ENCODE measurements around the gene CNGA4. TPM values are rescaled to one million over a fixed set of nuclear protein-coding genes. Genes with fewer than 3 reads are reported as not detected.
"Not testable (repeated sequence)": the region's sequence is repeated elsewhere in the genome, so short reads cannot be mapped to it uniquely, and the experiment has no call there.

CNGA4 gene
- total RNA-seq, 1 donor from 2014 or later: not detected

GRCh38 chr11:6224421-6224820 is 14.5 kb upstream of the CNGA4 start:
- no peak for DNase-seq (ENCODE audit: low read depth, low spot score)

GRCh38 chr11:6225024-6225423 is 13.9 kb upstream of the CNGA4 start:
- no peak for DNase-seq (ENCODE audit: low read depth, low spot score)

- DNase-seq (ENCODE audit: low read depth, low spot score): no peak
These were observed 13.0 kb upstream of the CNGA4 start for GRCh38 chr11:6225896-6226295.

GRCh38 chr11:6228520-6228919 is 10.4 kb upstream of the CNGA4 start:
- DNase-seq (ENCODE audit: low read depth, low spot score): no peak

GRCh38 chr11:6229911-6230310 is 9.0 kb upstream of the CNGA4 start:
- no peak for DNase-seq (ENCODE audit: low read depth, low spot score)

GRCh38 chr11:6232899-6233298 is 6.0 kb upstream of the CNGA4 start:
- no peak for DNase-seq (ENCODE audit: low read depth, low spot score)

- no peak for DNase-seq (ENCODE audit: low read depth, low spot score)
These were observed 4.9 kb upstream of the CNGA4 start for GRCh38 chr11:6233984-6234386.

GRCh38 chr11:6234387-6235107 is 4.3 kb upstream of the CNGA4 start, which contains the start of gene FHIP1B:
Gene FHIP1B (minus strand): TSS chr11:6234636. CDS start chr11:6224516, 10,120 bp downstream.
- peak; percentile 99 for DNase-seq (ENCODE audit: low read depth, low spot score)

- DNase-seq (ENCODE audit: low read depth, low spot score): no peak
These were observed 1.6 kb upstream of the CNGA4 start for GRCh38 chr11:6237266-6237665.

- no peak for DNase-seq (ENCODE audit: low read depth, low spot score)
These were observed 1.1 kb upstream of the CNGA4 start for GRCh38 chr11:6237761-6238302.

- no peak for DNase-seq (ENCODE audit: low read depth, low spot score)
These were observed 1.2 kb downstream of the CNGA4 start for GRCh38 chr11:6240139-6240538.

GRCh38 chr11:6240781-6241180 is 1.9 kb downstream of the CNGA4 start:
- no peak for DNase-seq (ENCODE audit: low read depth, low spot score)

- DNase-seq (ENCODE audit: low read depth, low spot score): no peak
These were observed 2.4 kb downstream of the CNGA4 start for GRCh38 chr11:6241316-6241715.

GRCh38 chr11:6245536-6245935 is 6.6 kb downstream of the CNGA4 start:
- DNase-seq (ENCODE audit: low read depth, low spot score): no peak

- DNase-seq (ENCODE audit: low read depth, low spot score): no peak
These were observed 9.4 kb downstream of the CNGA4 start for GRCh38 chr11:6248248-6248647.

GRCh38 chr11:6248897-6249296 is 10.0 kb downstream of the CNGA4 start:
- DNase-seq (ENCODE audit: low read depth, low spot score): not testable (repeated sequence)

- DNase-seq (ENCODE audit: low read depth, low spot score): peak; percentile 57
These were observed 11.1 kb downstream of the CNGA4 start for GRCh38 chr11:6249770-6250555.

GRCh38 chr11:6251120-6251733 is 12.3 kb downstream of the CNGA4 start:
- no peak for DNase-seq (ENCODE audit: low read depth, low spot score)

GRCh38 chr11:6251990-6252473 is 13.1 kb downstream of the CNGA4 start:
- DNase-seq (ENCODE audit: low read depth, low spot score): no peak

GRCh38 chr11:6253197-6253596 is 14.3 kb downstream of the CNGA4 start:
- DNase-seq (ENCODE audit: low read depth, low spot score): no peak

GRCh38 chr11:6258141-6258540 is 19.3 kb downstream of the CNGA4 start:
- DNase-seq (ENCODE audit: low read depth, low spot score): no peak

- DNase-seq (ENCODE audit: low read depth, low spot score): no peak
These were observed 19.7 kb downstream of the CNGA4 start for GRCh38 chr11:6258571-6259081.
